Stimulated activated CD8-positive, alpha-beta memory T cell treated with anti-CD3 and anti-CD28 coated beads, Interleukin-2, amount 100 ng/mL, for 48 hours (primary cell): ENCODE data around the gene MPPED2.

ENCODE experiments used
- DNase-seq, 2 donors: peaks; one replicate each; pipeline ENCODE4 v3.0.0-alpha.2; 2020; ENCODE audit warnings: low read depth in 2 of 2

MPPED2 gene

GRCh38 chr11:30586251-30587144, at the start of gene MPPED2:
Gene MPPED2 (minus strand): TSS chr11:30586353. CDS start chr11:30580373, 5,980 bp downstream.
- DNase-seq: no peak

- DNase-seq: no peak
Observed at GRCh38 chr11:30635401-30635989, 49.3 kb upstream of the MPPED2 start.

- DNase-seq: no peak
Observed at GRCh38 chr11:30631148-30631547, 45.0 kb upstream of the MPPED2 start.

- no peak for DNase-seq
Observed at GRCh38 chr11:30619767-30620166, 33.6 kb upstream of the MPPED2 start.

GRCh38 chr11:30617762-30618161, 31.6 kb upstream of the MPPED2 start:
- no peak for DNase-seq

GRCh38 chr11:30610628-30611027, 24.5 kb upstream of the MPPED2 start:
- no peak for DNase-seq

- DNase-seq: no peak
Observed at GRCh38 chr11:30608534-30608933, 22.4 kb upstream of the MPPED2 start.

GRCh38 chr11:30605036-30605605, 19.0 kb upstream of the MPPED2 start:
- no peak for DNase-seq

GRCh38 chr11:30603357-30603756, 17.2 kb upstream of the MPPED2 start:
- no peak for DNase-seq

GRCh38 chr11:30596832-30597231, 10.7 kb upstream of the MPPED2 start:
- no peak for DNase-seq

- no peak for DNase-seq
Observed at GRCh38 chr11:30595934-30596333, 9.8 kb upstream of the MPPED2 start.

GRCh38 chr11:30594646-30595411, 8.7 kb upstream of the MPPED2 start:
- no peak for DNase-seq

- DNase-seq: no peak
Observed at GRCh38 chr11:30587269-30587812, 1.2 kb upstream of the MPPED2 start.

- no peak for DNase-seq
Observed at GRCh38 chr11:30585892-30586250, 282 bp downstream of the MPPED2 start.

GRCh38 chr11:30585125-30585891, 845 bp downstream of the MPPED2 start:
- no peak for DNase-seq

GRCh38 chr11:30583476-30584280, 2.5 kb downstream of the MPPED2 start:
- DNase-seq: no peak

- DNase-seq: no peak
Observed at GRCh38 chr11:30582726-30583125, 3.4 kb downstream of the MPPED2 start.

GRCh38 chr11:30581675-30582074, 4.5 kb downstream of the MPPED2 start:
- no peak for DNase-seq

- no peak for DNase-seq
Observed at GRCh38 chr11:30580573-30580972, 5.6 kb downstream of the MPPED2 start.
